Activated naive CD8-positive, alpha-beta T cell treated with anti-CD3 and anti-CD28 coated beads, Interleukin-2, amount 50 U/mL, for 24 hours (primary cell): ENCODE results near the gene CEP85.
A peak's percentile ranks its signal among the peaks of the same experiment; 100 is the strongest.

Source experiments
- ATAC-seq: fragments of 150-1000 bp; cut with Tn5 transposase; one replicate; pipeline ENCODE4 v1.10.0; 2021
- DNase-seq: peaks from one replicate; pipeline ENCODE4 v3.0.0; 2021
- H3K27ac Mint-ChIP-seq: one replicate; pipeline ENCODE4 v1.8.0; 2021; ENCODE audit warnings: mild to moderate bottlenecking, mixed read lengths
- H3K27me3 Mint-ChIP-seq: one replicate; pipeline ENCODE4 v1.8.0; 2021; ENCODE audit warnings: mixed read lengths
- H3K36me3 Mint-ChIP-seq: one replicate; pipeline ENCODE4 v1.8.0; 2021; ENCODE audit warnings: low read depth, mixed read lengths
- H3K4me1 Mint-ChIP-seq: one replicate; pipeline ENCODE4 v1.8.0; 2021; ENCODE audit warnings: mixed read lengths
- H3K4me3 Mint-ChIP-seq: one replicate; pipeline ENCODE4 v1.8.0; 2021; ENCODE audit warnings: mild to moderate bottlenecking, moderate library complexity, mixed read lengths
- H3K9me3 Mint-ChIP-seq: one replicate; pipeline ENCODE4 v1.8.0; 2021; ENCODE audit warnings: mixed read lengths

The CEP85 gene

DNA sequence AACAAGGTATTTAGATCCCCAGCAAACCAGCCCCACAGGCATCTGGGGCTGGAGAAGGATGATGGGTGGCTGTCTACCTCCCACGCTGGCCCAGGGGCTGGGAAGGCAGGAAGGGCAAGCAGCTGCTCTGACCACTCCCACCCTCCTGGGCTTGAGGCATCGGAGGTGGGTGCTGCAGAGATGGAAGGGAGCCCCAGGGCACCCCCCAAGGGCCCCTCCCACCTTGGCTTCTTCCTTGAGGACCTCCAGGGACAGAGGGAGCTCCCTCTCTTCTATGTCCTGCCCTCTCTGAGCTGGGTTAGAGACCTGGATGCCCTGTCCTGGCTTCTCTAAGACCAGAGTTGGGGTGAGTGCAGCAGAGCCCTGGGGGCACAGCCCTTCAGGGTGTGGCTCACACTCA is 86.9 kb downstream of the CEP85 start:
- Mint-ChIP-seq H3K4me1 (peaks cover 60% of the 10 kb centered on the region), H3K27me3 (no peaks in the 10 kb centered on the region), H3K4me3 (peak overlapping the region; percentile 72), H3K27ac (peak overlapping the region; percentile 87), H3K36me3 (peaks cover 28% of the 10 kb centered on the region), H3K9me3 (no peaks in the 10 kb centered on the region)
- ATAC-seq (no peak), DNase-seq (peak; percentile 16)

DNA sequence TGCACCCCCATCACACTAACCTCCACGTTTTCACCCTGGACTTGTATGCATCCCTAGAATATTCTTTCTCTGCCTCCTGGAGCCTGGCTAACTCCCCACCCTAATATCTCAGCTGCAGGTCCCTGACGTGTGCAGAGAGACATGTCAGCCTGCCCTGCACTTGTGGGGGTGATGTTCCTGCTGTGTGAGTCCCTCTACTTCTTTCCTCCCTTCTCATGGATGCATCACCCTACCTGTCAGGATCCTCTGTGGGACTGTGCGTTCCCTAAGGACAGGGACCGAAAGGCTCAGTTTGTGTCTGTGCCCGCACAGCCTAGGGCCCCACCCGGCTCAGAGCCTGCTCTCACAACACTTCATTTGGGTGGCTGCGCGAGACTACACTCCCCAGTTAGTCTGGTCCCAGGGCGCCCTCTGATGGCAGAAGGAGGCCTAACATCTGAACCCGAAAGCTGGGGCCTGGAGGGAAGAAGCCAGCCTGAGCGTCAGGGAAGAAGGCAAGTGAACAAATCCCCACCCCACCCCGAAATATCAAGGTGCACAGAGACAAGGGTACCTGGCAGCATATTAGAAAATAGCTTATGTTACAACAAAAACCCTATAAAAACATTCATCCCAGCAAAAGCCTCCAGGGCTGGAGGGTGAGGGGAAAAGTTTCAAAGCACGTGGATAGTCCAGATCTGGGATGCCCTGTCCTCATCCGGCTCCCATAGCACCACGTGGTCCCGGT is 87.5 kb downstream of the CEP85 start:
- peak; percentile 97 for DNase-seq
- peaks cover 28% of the 10 kb centered on the region for H3K36me3 Mint-ChIP-seq
- peaks cover 54% of the 10 kb centered on the region for H3K4me1 Mint-ChIP-seq
- peak overlapping the region; percentile 72 for H3K4me3 Mint-ChIP-seq
- peak overlapping the region; percentile 87 for H3K27ac Mint-ChIP-seq
- ATAC-seq: peak; percentile 62
- H3K9me3 Mint-ChIP-seq: no peaks in the 10 kb centered on the region
- no peaks in the 10 kb centered on the region for H3K27me3 Mint-ChIP-seq

DNA sequence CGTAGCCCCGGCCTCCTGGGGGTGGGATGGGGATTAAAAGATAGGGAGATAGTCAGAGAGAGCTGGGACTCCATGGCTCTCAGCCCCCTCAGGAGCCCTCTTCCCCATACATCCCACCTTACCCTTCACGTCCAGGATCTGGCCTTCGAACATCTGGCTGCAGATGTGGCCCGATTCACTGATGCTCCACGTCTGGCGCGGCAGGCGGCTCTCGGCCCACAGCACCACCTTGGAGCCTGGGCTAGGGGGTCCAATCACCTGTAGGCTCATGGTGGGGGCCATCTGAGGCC is 88.0 kb downstream of the CEP85 start:
- H3K4me1 Mint-ChIP-seq: peaks cover 49% of the 10 kb centered on the region

DNA sequence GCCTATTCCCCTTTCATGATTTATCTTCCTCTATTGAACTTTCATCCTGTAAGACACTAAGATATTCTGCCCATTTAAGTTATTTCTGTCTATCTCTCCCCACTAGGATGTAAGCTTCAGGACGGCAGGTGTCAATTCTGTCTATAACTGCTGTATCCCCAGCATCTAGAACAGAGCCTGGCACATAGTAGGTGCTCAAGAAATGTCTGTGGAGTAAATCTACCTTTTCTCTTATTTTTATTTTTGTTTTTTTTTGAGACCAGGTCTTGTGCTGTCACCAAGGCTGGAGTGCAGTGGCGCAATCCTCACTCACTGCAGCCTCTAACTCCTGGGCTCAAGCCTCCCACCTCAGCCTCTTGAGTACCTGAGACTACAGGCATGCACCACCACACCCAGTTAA is 89.4 kb downstream of the CEP85 start:
- DNase-seq: no peak
- Mint-ChIP-seq H3K36me3 (peaks cover 28% of the 10 kb centered on the region), H3K27me3 (no peaks in the 10 kb centered on the region), H3K27ac (peak overlapping the region; percentile 29), H3K9me3 (no peaks in the 10 kb centered on the region), H3K4me3 (no peak overlapping the region), H3K4me1 (peaks cover 36% of the 10 kb centered on the region)
- ATAC-seq: no peak

More for the DNA sequence above, 88.0 kb downstream of the CEP85 start:
- ATAC-seq: no peak
- DNase-seq: no peak
- Mint-ChIP-seq H3K27me3 (no peaks in the 10 kb centered on the region), H3K36me3 (peaks cover 28% of the 10 kb centered on the region), H3K4me3 (no peak overlapping the region), H3K27ac (no peak overlapping the region), H3K9me3 (no peaks in the 10 kb centered on the region)

DNA sequence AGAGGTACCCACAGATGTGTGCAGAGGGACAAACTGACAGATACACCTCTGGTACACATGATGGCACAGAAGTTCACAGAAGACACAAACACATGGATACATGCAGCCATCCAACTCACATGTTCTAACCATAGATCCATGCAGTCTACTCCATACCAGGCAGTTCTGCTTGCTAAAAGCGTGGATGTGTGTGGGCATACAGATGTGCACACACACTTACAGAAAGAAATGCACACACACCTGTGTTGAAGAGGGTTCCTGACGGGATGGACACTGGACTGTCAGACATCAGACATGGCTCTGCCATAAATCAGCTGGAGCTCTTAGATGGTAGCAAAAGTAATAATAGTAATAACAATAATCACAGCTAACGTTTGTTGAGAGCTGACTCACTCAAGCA is 90.5 kb downstream of the CEP85 start:
- Mint-ChIP-seq H3K27me3 (no peaks in the 10 kb centered on the region), H3K9me3 (no peaks in the 10 kb centered on the region), H3K4me1 (peaks cover 30% of the 10 kb centered on the region), H3K4me3 (no peak overlapping the region), H3K27ac (no peak overlapping the region), H3K36me3 (peaks cover 23% of the 10 kb centered on the region)
- no peak for ATAC-seq
- no peak for DNase-seq

DNA sequence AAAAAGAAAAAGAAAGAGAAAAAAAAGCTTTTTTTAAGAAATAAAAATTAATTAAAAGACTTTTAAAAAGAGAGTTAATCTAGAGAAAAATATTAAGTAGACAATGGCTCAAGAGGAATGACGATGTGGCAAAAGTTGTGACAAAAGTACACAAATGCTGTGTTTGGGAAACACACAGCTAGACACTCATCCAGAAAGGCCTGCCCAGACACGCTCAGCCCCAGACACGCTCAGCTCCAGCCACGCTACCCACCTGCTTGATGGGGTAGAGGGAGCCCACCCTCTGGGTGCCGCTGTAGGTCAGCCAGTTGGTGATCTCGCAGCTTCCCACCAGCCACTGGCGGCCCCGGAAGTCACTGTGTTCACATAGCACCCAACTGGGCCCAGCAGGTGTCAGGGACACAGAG is 94.0 kb downstream of the CEP85 start:
- DNase-seq (no peak), ATAC-seq (no peak)
- Mint-ChIP-seq H3K4me3 (no peak overlapping the region), H3K9me3 (no peaks in the 10 kb centered on the region), H3K27ac (no peak overlapping the region), H3K36me3 (peaks cover 6% of the 10 kb centered on the region), H3K27me3 (no peaks in the 10 kb centered on the region), H3K4me1 (peaks cover 2% of the 10 kb centered on the region)
